Loucy (cell line): ENCODE data around the gene ANXA9.
A peak's percentile ranks its signal among the peaks of the same experiment; 100 is the strongest.

Source experiments
- H2AFZ ChIP-seq: fragments of 200-600 bp; sonication (generic); 2 replicates; pipeline ENCODE4 v1.6.0; 2016; ENCODE audit warnings: antibody characterized with exemption, mild to moderate bottlenecking, low read length, moderate library complexity
- H3F3A ChIP-seq: fragments of 200-600 bp; 2 replicates; pipeline ENCODE4 v1.6.0; 2016; ENCODE audit warnings: antibody characterized with exemption, low read depth, mild to moderate bottlenecking
- H3K27me3 ChIP-seq: fragments of 200-600 bp; sonication (generic); 2 replicates; pipeline ENCODE4 v1.6.1; 2014; ENCODE audit warnings: low read length, mild to moderate bottlenecking; ENCODE audit not compliant: insufficient read depth, poor library complexity, severe bottlenecking
- H3K36me3 ChIP-seq: fragments of 200-600 bp; sonication (generic); 2 replicates; pipeline ENCODE4 v1.6.1; 2016; ENCODE audit warnings: low read length; ENCODE audit not compliant: insufficient read depth
- H3K4me1 ChIP-seq: fragments of 200-600 bp; sonication (generic); 2 replicates; pipeline ENCODE4 v1.5.1; 2014; ENCODE audit warnings: low read length, mild to moderate bottlenecking; ENCODE audit not compliant: insufficient read depth, poor library complexity, severe bottlenecking
- H3K4me2 ChIP-seq: fragments of 200-600 bp; sonication (generic); 2 replicates; pipeline ENCODE4 v1.6.0; 2014; ENCODE audit warnings: antibody characterized with exemption, low read length, low read depth, mild to moderate bottlenecking; ENCODE audit not compliant: poor library complexity, severe bottlenecking
- H3K4me3 ChIP-seq: fragments of 200-600 bp; sonication (generic); 2 replicates; pipeline ENCODE4 v1.5.1; 2014; ENCODE audit warnings: low read length, mild to moderate bottlenecking, mixed read lengths; ENCODE audit not compliant: poor library complexity, severe bottlenecking
- H3K79me2 ChIP-seq: fragments of 200-600 bp; sonication (generic); 2 replicates; pipeline ENCODE4 v1.6.1; 2014; ENCODE audit warnings: low read length; ENCODE audit not compliant: insufficient read depth
- H3K9ac ChIP-seq: fragments of 200-600 bp; sonication (generic); 2 replicates; pipeline ENCODE4 v1.6.0; 2014; ENCODE audit warnings: mild to moderate bottlenecking, low read depth, low read length, moderate library complexity; ENCODE audit not compliant: poor library complexity, severe bottlenecking
- H3K9me2 ChIP-seq: fragments of 200-600 bp; sonication (generic); replicated peaks from 2 replicates; pipeline ENCODE4 v1.6.1; 2016; ENCODE audit warnings: low read depth, low read length, mixed read lengths
- H3K9me3 ChIP-seq: fragments of 200-600 bp; sonication (generic); 2 replicates; pipeline ENCODE4 v1.6.1; 2014; ENCODE audit warnings: mild to moderate bottlenecking, antibody characterized with exemption, low read length, low read depth; ENCODE audit not compliant: insufficient read depth
- H4K20me1 ChIP-seq: fragments of 200-600 bp; sonication (generic); 2 replicates; pipeline ENCODE4 v1.6.0; 2014; ENCODE audit warnings: antibody characterized with exemption, low read length, mild to moderate bottlenecking; ENCODE audit not compliant: insufficient read depth, poor library complexity, severe bottlenecking
- CTCF ChIP-seq: fragments of 200-600 bp; sonication (generic); conservative IDR thresholded peaks from 2 replicates; pipeline ENCODE4 v1.5.1; 2014; ENCODE audit warnings: mild to moderate bottlenecking, antibody characterized with exemption, low read length
- EZH2phosphoT487 ChIP-seq: fragments of 200-600 bp; IDR thresholded peaks from 2 replicates; pipeline ENCODE4 v1.6.1; 2018; ENCODE audit warnings: antibody characterized with exemption, mild to moderate bottlenecking, moderate library complexity, borderline replicate concordance

The ANXA9 gene

GRCh38 chr1:150981805-150982712 is at the start of gene ANXA9:
Gene ANXA9, plus strand, starts transcription at chr1:150982292. Its CDS starts 814 bp downstream, at chr1:150983106.
- Histone ChIP-seq H4K20me1 (no peaks in the 10 kb centered on the region), H3K36me3 (no peaks in the 10 kb centered on the region), H3K27me3 (no peaks in the 10 kb centered on the region), H3K9me3 (no peaks in the 10 kb centered on the region), H3F3A (no peaks in the 10 kb centered on the region; the same call in 1 of the 2 replicates), H3K9ac (peak within 1 kb of the TSS; percentile 29), H3K4me2 (no peak within 1 kb of the TSS), H3K4me3 (no peak within 1 kb of the TSS), H2AFZ (no peak within 1 kb of the TSS), H3K9me2 (no peaks in the 10 kb centered on the region), H3K4me1 (peaks cover 19% of the 10 kb centered on the region), H3K79me2 (no peaks in the 10 kb centered on the region)
- TF ChIP-seq EZH2phosphoT487 (no peak), CTCF (no peak)

- Histone ChIP-seq H3K9ac (no peak overlapping the region), H3K9me3 (no peaks in the 10 kb centered on the region), H3K4me2 (no peak overlapping the region), H3K79me2 (no peaks in the 10 kb centered on the region), H2AFZ (no peak overlapping the region), H3K9me2 (no peaks in the 10 kb centered on the region), H4K20me1 (no peaks in the 10 kb centered on the region), H3K4me3 (no peak overlapping the region), H3K27me3 (no peaks in the 10 kb centered on the region), H3K36me3 (peaks cover 91% of the 10 kb centered on the region; the same call in 1 of the 2 replicates), H3F3A (no peaks in the 10 kb centered on the region), H3K4me1 (no peaks in the 10 kb centered on the region)
- no peak for TF ChIP-seq CTCF
- TF ChIP-seq EZH2phosphoT487: no peak
Observed at GRCh38 chr1:150944856-150945255, 37.2 kb upstream of the ANXA9 start.

- no peaks in the 10 kb centered on the region for H3K4me1 ChIP-seq
- no peaks in the 10 kb centered on the region for H3K9me3 ChIP-seq
- H3K79me2 ChIP-seq: no peaks in the 10 kb centered on the region
- H3K4me3 ChIP-seq: no peak overlapping the region
- no peaks in the 10 kb centered on the region for H4K20me1 ChIP-seq
- H2AFZ ChIP-seq: no peak overlapping the region
- H3K27me3 ChIP-seq: no peaks in the 10 kb centered on the region
- H3F3A ChIP-seq: no peaks in the 10 kb centered on the region
- H3K36me3 ChIP-seq: peaks cover 65% of the 10 kb centered on the region; the same call in 1 of the 2 replicates
- H3K9ac ChIP-seq: no peak overlapping the region
- H3K4me2 ChIP-seq: no peak overlapping the region
- TF ChIP-seq CTCF (no peak), EZH2phosphoT487 (no peak)
- H3K9me2 ChIP-seq: no peaks in the 10 kb centered on the region
Observed at GRCh38 chr1:150954708-150955107, 27.4 kb upstream of the ANXA9 start.
